GM23248 (cell line): ENCODE data around the gene C1orf216.

Experiments used
- EZH2 ChIP-seq: fragments of 200-600 bp; sonication (generic); IDR thresholded peaks from 2 replicates; pipeline ENCODE4 v1.6.1; 2018; ENCODE audit warnings: antibody characterized with exemption, mild to moderate bottlenecking; ENCODE audit not compliant: insufficient read depth, poor library complexity, severe bottlenecking
- EZH2phosphoT487 ChIP-seq: fragments of 200-600 bp; sonication (generic); IDR thresholded peaks from 2 replicates; pipeline ENCODE4 v1.6.1; 2018; ENCODE audit warnings: antibody characterized with exemption, moderate library complexity, mild to moderate bottlenecking, low read depth; ENCODE audit not compliant: insufficient read depth

DNA sequence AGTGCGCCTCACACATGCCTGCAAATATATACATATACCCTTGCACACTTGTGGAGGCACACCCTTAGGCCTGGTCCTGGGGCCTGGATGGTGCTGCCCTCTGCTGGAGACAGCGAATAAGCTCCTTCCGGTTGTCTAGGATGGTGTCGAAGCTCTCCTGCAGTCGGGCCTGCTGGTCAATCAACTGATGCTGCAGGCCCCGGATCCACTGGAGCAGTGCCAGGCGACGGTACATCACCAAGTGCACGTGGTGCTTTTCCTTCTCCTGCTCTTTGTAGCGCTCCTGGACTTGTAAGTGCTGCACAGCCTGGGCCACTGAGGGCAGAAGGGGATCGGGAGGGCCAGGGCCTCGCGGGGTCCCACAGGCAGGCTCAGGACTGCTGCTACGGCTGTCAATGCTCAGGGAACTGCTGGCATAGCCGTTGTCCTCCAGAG lies 3.1 kb downstream of the C1orf216 start:
- no peak for TF ChIP-seq EZH2
- TF ChIP-seq EZH2phosphoT487 = no peak
